Measurements from ENCODE around the gene C1QTNF2.

DNA sequence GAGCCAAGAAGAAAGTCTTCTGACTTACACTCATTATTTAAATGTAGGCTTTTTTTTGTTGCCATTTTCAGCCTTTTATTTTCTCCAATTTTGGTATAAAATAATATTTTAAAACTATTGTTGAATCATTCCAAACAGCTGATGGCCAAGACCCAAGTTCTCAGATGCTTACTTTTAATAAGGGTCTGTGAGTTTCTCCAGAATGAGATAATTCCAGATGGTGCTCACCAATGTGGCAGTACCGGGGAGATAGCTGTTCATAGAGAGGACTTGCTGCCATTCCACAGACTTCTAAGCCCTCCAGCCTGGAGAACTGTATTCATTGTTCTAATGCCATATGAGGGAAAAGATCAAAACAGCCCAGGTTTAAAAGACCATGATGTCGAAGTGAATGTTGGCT, 5.3 kb upstream of the C1QTNF2 start:
- TF ChIP-seq, protein P1, sequence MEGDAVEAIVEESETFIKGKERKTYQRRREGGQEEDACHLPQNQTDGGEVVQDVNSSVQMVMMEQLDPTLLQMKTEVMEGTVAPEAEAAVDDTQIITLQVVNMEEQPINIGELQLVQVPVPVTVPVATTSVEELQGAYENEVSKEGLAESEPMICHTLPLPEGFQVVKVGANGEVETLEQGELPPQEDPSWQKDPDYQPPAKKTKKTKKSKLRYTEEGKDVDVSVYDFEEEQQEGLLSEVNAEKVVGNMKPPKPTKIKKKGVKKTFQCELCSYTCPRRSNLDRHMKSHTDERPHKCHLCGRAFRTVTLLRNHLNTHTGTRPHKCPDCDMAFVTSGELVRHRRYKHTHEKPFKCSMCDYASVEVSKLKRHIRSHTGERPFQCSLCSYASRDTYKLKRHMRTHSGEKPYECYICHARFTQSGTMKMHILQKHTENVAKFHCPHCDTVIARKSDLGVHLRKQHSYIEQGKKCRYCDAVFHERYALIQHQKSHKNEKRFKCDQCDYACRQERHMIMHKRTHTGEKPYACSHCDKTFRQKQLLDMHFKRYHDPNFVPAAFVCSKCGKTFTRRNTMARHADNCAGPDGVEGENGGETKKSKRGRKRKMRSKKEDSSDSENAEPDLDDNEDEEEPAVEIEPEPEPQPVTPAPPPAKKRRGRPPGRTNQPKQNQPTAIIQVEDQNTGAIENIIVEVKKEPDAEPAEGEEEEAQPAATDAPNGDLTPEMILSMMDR (IDR thresholded peaks at IDR 0.05; ENCODE audit: control extremely low read depth in 1 of 3, insufficient read depth in 1 of 3, low read depth in 1 of 3, low read length in 3 of 3), result no peak
- TF ChIP-seq SP1 (IDR thresholded peaks at IDR 0.05; ENCODE audit: low read depth, low read length) (no peak), POLR2AphosphoS5 (IDR thresholded peaks at IDR 0.05; ENCODE audit: low read depth, low read length) (no peak), MAFK (IDR thresholded peaks at IDR 0.05; ENCODE audit: low read depth, low read length) (no peak), CREB1 (IDR thresholded peaks at IDR 0.05) (no peak)
- TF ChIP-seq, protein P2, sequence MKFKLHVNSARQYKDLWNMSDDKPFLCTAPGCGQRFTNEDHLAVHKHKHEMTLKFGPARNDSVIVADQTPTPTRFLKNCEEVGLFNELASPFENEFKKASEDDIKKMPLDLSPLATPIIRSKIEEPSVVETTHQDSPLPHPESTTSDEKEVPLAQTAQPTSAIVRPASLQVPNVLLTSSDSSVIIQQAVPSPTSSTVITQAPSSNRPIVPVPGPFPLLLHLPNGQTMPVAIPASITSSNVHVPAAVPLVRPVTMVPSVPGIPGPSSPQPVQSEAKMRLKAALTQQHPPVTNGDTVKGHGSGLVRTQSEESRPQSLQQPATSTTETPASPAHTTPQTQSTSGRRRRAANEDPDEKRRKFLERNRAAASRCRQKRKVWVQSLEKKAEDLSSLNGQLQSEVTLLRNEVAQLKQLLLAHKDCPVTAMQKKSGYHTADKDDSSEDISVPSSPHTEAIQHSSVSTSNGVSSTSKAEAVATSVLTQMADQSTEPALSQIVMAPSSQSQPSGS (IDR thresholded peaks at IDR 0.05; ENCODE audit: low read length), result no peak
- TF ChIP-seq, protein P3, sequence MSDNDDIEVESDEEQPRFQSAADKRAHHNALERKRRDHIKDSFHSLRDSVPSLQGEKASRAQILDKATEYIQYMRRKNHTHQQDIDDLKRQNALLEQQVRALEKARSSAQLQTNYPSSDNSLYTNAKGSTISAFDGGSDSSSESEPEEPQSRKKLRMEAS (IDR thresholded peaks at IDR 0.05), result no peak
